SK-N-SH treated with all-trans-retinoic acid at 6 μM for 48 hours (cell line): ENCODE measurements around the gene ARHGEF16.

Experiments used
- ARNTL ChIP-seq: fragments of 450-650 bp; formaldehyde crosslinking; IDR thresholded peaks from 2 replicates; pipeline ENCODE4 v1.5.0; 2020; ENCODE audit warnings: low read depth, mild to moderate bottlenecking, moderate library complexity, borderline replicate concordance
- GLIS3 ChIP-seq: fragments of 250-450 bp; sonication (Bioruptor Pico); IDR thresholded peaks from 2 replicates; pipeline ENCODE4 v1.5.0; 2020; ENCODE audit warnings: mild to moderate bottlenecking, moderate library complexity
- RARB ChIP-seq: fragments of 250-450 bp; sonication (Bioruptor Pico); IDR thresholded peaks from 2 replicates; pipeline ENCODE4 v1.8.0; 2021; ENCODE audit warnings: mild to moderate bottlenecking, moderate library complexity
- TCF4 ChIP-seq: fragments of 250-450 bp; sonication (Bioruptor Pico); IDR thresholded peaks from 2 replicates; pipeline ENCODE4 v1.8.0; 2021; ENCODE audit warnings: mild to moderate bottlenecking, moderate library complexity, borderline replicate concordance
- ZFP3 ChIP-seq: fragments of 250-450 bp; sonication (Bioruptor Pico); IDR thresholded peaks from 2 replicates; pipeline ENCODE4 v1.5.0; 2020; ENCODE audit warnings: mild to moderate bottlenecking, moderate library complexity
- TF ChIP-seq, protein P1 (sequence below): fragments of 250-450 bp; sonication (Bioruptor Pico); IDR thresholded peaks from 2 replicates; pipeline ENCODE4 v1.5.1; 2020; ENCODE audit warnings: low read depth, mild to moderate bottlenecking, moderate library complexity
- TF ChIP-seq, protein P2 (sequence below): fragments of 250-450 bp; sonication (Bioruptor Pico); IDR thresholded peaks from 2 replicates; pipeline ENCODE4 v1.8.0; 2020; ENCODE audit warnings: mild to moderate bottlenecking, moderate library complexity, borderline replicate concordance
- TF ChIP-seq, protein P3 (sequence below): fragments of 250-450 bp; sonication (Bioruptor Pico); IDR thresholded peaks from 2 replicates; pipeline ENCODE4 v1.5.1; 2021; ENCODE audit warnings: mild to moderate bottlenecking, moderate library complexity
- TF ChIP-seq, protein P4 (sequence below): fragments of 250-450 bp; sonication (Bioruptor Pico); IDR thresholded peaks from 2 replicates; pipeline ENCODE4 v1.8.0; 2021; ENCODE audit warnings: low read depth, mild to moderate bottlenecking, moderate library complexity, borderline replicate concordance

GRCh38 chr1:3499611-3500010 is 45.1 kb downstream of the ARHGEF16 start:
- TF ChIP-seq GLIS3 (CRISPR knock-in tag) (no peak), ZFP3 (CRISPR knock-in tag) (no peak), ARNTL (CRISPR knock-in tag) (no peak), RARB (no peak), TCF4 (no peak)
- TF ChIP-seq, protein P1, sequence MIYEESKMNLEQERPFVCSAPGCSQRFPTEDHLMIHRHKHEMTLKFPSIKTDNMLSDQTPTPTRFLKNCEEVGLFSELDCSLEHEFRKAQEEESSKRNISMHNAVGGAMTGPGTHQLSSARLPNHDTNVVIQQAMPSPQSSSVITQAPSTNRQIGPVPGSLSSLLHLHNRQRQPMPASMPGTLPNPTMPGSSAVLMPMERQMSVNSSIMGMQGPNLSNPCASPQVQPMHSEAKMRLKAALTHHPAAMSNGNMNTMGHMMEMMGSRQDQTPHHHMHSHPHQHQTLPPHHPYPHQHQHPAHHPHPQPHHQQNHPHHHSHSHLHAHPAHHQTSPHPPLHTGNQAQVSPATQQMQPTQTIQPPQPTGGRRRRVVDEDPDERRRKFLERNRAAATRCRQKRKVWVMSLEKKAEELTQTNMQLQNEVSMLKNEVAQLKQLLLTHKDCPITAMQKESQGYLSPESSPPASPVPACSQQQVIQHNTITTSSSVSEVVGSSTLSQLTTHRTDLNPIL, result no peak
- TF ChIP-seq, protein P2, sequence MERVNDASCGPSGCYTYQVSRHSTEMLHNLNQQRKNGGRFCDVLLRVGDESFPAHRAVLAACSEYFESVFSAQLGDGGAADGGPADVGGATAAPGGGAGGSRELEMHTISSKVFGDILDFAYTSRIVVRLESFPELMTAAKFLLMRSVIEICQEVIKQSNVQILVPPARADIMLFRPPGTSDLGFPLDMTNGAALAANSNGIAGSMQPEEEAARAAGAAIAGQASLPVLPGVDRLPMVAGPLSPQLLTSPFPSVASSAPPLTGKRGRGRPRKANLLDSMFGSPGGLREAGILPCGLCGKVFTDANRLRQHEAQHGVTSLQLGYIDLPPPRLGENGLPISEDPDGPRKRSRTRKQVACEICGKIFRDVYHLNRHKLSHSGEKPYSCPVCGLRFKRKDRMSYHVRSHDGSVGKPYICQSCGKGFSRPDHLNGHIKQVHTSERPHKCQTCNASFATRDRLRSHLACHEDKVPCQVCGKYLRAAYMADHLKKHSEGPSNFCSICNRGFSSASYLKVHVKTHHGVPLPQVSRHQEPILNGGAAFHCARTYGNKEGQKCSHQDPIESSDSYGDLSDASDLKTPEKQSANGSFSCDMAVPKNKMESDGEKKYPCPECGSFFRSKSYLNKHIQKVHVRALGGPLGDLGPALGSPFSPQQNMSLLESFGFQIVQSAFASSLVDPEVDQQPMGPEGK, result no peak
- TF ChIP-seq, protein P3, sequence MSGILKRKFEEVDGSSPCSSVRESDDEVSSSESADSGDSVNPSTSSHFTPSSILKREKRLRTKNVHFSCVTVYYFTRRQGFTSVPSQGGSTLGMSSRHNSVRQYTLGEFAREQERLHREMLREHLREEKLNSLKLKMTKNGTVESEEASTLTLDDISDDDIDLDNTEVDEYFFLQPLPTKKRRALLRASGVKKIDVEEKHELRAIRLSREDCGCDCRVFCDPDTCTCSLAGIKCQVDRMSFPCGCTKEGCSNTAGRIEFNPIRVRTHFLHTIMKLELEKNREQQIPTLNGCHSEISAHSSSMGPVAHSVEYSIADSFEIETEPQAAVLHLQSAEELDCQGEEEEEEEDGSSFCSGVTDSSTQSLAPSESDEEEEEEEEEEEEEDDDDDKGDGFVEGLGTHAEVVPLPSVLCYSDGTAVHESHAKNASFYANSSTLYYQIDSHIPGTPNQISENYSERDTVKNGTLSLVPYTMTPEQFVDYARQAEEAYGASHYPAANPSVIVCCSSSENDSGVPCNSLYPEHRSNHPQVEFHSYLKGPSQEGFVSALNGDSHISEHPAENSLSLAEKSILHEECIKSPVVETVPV (CRISPR knock-in tag), result no peak
- TF ChIP-seq, protein P4, sequence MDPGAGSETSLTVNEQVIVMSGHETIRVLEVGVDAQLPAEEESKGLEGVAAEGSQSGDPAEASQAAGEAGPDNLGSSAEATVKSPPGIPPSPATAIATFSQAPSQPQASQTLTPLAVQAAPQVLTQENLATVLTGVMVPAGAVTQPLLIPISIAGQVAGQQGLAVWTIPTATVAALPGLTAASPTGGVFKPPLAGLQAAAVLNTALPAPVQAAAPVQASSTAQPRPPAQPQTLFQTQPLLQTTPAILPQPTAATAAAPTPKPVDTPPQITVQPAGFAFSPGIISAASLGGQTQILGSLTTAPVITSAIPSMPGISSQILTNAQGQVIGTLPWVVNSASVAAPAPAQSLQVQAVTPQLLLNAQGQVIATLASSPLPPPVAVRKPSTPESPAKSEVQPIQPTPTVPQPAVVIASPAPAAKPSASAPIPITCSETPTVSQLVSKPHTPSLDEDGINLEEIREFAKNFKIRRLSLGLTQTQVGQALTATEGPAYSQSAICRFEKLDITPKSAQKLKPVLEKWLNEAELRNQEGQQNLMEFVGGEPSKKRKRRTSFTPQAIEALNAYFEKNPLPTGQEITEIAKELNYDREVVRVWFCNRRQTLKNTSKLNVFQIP, result no peak
